ENCODE data around the gene COG7. TPM values are rescaled to one million over a fixed set of nuclear protein-coding genes. Genes with fewer than 3 reads are reported as not detected.

COG7 gene
- total RNA-seq, 2 donors from 2014 or later, result 31.4 to 40.0 TPM

DNA sequence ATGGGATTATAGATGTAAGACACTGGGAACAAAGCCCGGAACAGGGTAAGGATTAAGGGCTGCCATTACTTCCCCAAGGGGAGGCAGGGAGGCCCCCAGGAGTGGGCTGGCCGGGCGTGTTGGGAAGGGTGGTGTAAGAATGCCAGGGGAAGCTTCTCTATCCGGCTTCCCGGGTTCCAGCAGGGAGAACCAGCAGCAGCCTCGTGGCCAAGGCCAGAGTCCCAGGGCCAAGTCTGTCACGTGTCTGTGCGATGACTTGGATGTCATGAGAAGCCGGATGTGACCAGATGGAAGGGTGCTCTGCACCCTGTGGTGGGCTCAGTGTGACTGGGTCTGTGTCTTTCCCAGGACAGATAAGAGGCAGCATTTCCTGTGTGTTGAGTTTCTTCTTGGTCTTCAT, 98.7 kb downstream of the COG7 start:
- H3K9me3 ChIP-seq, result no peaks in the 10 kb centered on the region
- no peak overlapping the region for H3K27ac ChIP-seq
- intact Hi-C loops (cut with DNase I), result no loop called here
- H3K9ac ChIP-seq (ENCODE audit: low read depth in 2 of 2, low read length in 2 of 2), result no peak overlapping the region
- no peak overlapping the region for H3K4me3 ChIP-seq
- no peaks in the 10 kb centered on the region for H3K27me3 ChIP-seq
- peaks cover 5% of the 10 kb centered on the region for H3K4me1 ChIP-seq
- H3K36me3 ChIP-seq, result no peaks in the 10 kb centered on the region
- TF ChIP-seq, protein P1, sequence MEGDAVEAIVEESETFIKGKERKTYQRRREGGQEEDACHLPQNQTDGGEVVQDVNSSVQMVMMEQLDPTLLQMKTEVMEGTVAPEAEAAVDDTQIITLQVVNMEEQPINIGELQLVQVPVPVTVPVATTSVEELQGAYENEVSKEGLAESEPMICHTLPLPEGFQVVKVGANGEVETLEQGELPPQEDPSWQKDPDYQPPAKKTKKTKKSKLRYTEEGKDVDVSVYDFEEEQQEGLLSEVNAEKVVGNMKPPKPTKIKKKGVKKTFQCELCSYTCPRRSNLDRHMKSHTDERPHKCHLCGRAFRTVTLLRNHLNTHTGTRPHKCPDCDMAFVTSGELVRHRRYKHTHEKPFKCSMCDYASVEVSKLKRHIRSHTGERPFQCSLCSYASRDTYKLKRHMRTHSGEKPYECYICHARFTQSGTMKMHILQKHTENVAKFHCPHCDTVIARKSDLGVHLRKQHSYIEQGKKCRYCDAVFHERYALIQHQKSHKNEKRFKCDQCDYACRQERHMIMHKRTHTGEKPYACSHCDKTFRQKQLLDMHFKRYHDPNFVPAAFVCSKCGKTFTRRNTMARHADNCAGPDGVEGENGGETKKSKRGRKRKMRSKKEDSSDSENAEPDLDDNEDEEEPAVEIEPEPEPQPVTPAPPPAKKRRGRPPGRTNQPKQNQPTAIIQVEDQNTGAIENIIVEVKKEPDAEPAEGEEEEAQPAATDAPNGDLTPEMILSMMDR (IDR thresholded peaks at IDR 0.05), result no peak
- no peak for DNase-seq

DNA sequence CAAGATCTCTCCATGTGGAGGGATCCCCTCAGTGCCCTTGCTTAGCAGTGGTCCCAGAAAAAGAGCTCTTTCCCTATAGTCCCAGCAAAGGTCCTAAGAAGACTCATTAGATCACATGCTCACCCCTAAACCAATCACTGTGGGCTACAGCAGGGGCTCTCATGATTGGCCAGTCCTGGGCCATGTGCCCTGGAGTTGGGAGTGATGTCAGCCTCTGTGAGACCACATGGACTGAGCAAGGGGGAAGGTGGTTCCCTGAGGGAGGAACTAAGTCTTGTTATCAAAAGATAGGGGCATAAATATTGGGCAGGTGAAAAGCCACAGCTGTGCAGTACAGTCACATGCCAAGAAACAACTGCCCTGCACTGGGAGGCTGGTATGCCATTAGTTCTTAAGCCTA, 99.5 kb downstream of the COG7 start:
- no peak overlapping the region for H3K9ac ChIP-seq (ENCODE audit: low read depth in 2 of 2, low read length in 2 of 2)
- H3K27me3 ChIP-seq, result no peaks in the 10 kb centered on the region
- no peak for DNase-seq
- peaks cover 5% of the 10 kb centered on the region for H3K4me1 ChIP-seq
- H3K27ac ChIP-seq, result no peak overlapping the region
- no peak overlapping the region for H3K4me3 ChIP-seq
- no peaks in the 10 kb centered on the region for H3K36me3 ChIP-seq
- H3K9me3 ChIP-seq, result no peaks in the 10 kb centered on the region
- TF ChIP-seq, protein P1 (IDR thresholded peaks at IDR 0.05), result no peak
- intact Hi-C loops (cut with DNase I), result no loop called here

DNA sequence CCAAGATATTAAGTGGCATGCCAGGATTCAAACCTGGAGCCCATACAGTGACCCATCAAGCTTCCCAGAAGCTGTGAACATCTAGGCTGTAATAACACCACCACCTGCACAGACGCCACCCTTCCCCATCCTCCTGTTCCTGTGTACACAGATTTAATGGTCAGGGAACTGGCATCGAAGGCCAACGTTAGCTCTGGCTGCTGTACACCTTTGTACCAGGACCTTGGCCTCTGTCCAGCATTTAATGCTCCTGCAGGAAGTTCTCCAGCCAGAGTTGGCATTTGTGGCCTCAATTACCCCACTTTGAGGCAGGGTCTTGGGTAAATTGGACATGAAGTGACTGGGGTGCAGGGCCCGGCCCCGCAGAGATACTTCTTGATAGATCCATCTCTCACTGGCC, 101.6 kb downstream of the COG7 start:
- peak; percentile 87 for DNase-seq
- TF ChIP-seq, protein P1 (IDR thresholded peaks at IDR 0.05), result no peak

GRCh38 chr16:23348579-23349469, 104.2 kb downstream of the COG7 start:
- TF ChIP-seq, protein P1 (IDR thresholded peaks at IDR 0.05), result no peak
- intact Hi-C loops (cut with DNase I), result loop anchor here (10.0 kb wide), 1 partner anchor 66 kb away; no protein-coding TSS in a partner anchor
- no peak for DNase-seq

More for the DNA sequence above, 101.6 kb downstream of the COG7 start:
- no peaks in the 10 kb centered on the region for H3K36me3 ChIP-seq
- no peak overlapping the region for H3K9ac ChIP-seq (ENCODE audit: low read depth in 2 of 2, low read length in 2 of 2)
- no peak overlapping the region for H3K4me3 ChIP-seq
- H3K4me1 ChIP-seq, result peaks cover 5% of the 10 kb centered on the region
- no peaks in the 10 kb centered on the region for H3K27me3 ChIP-seq
- H3K27ac ChIP-seq, result no peak overlapping the region
- intact Hi-C loops (cut with DNase I), result no loop called here
- H3K9me3 ChIP-seq, result no peaks in the 10 kb centered on the region

DNA sequence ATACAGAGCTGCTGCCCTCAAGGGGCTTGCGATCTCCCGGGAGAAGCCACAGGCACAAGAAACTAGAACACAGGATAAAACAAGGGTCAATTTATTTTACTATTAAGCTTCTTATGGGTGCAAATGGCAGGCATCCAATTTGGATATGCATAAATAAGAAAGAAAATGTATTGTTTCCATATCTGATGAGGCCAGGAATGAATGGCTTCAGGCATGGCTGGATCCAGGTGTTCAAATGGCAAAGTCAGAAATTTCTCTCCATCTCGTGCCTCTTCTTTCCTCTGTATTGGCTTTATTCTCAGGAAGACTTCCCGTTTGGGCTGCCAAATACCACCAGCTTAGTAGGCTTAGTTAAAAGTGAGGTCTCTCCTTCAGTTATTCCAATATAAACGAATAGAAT, 107.8 kb downstream of the COG7 start:
- no peak overlapping the region for H3K9ac ChIP-seq (ENCODE audit: low read depth in 2 of 2, low read length in 2 of 2)
- H3K36me3 ChIP-seq, result no peaks in the 10 kb centered on the region
- TF ChIP-seq, protein P1 (IDR thresholded peaks at IDR 0.05), result no peak
- H3K4me1 ChIP-seq, result no peaks in the 10 kb centered on the region
- H3K9me3 ChIP-seq, result no peaks in the 10 kb centered on the region
- H3K4me3 ChIP-seq, result no peak overlapping the region
- no peaks in the 10 kb centered on the region for H3K27me3 ChIP-seq
- no peak for DNase-seq
- intact Hi-C loops (cut with DNase I), result loop anchor here (10.0 kb wide), 1 partner anchor 70 kb away; no protein-coding TSS in a partner anchor
- H3K27ac ChIP-seq, result no peak overlapping the region

More at GRCh38 chr16:23348579-23349469, 104.2 kb downstream of the COG7 start:
- Histone ChIP-seq H3K4me1 (peaks cover 5% of the 10 kb centered on the region), H3K27me3 (no peaks in the 10 kb centered on the region), H3K9ac (ENCODE audit: low read depth in 2 of 2, low read length in 2 of 2) (no peak overlapping the region), H3K27ac (no peak overlapping the region), H3K36me3 (no peaks in the 10 kb centered on the region), H3K9me3 (no peaks in the 10 kb centered on the region), H3K4me3 (no peak overlapping the region)
